KG1 (cell line): Measurements from ENCODE around the gene ACSL1.

ENCODE experiments used
- DNase-seq: peaks from one replicate; lab custom pipeline; 2025; lab: John Stamatoyannopoulos, UW

ACSL1 gene

DNA sequence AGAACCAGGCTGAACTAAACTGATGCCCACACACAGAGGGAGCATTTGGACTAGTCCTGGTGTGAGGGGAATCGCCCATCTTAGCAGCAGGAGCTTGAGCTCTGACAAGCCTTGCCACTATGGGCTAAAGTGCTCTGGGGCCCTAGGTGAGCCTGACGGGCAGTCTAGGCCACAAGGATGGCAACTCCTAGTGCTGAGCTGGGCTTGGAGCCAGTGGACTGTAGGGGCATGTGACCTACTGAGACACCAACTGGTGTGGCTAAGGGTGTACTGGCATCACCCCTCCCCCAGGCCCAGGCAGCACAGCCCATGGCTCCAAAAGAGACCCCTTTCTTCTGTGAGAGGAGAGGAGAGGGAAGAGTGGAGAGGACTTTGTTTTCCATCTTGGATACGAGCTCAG is 106.4 kb downstream of the ACSL1 start:
- DNase-seq, result no peak

DNA sequence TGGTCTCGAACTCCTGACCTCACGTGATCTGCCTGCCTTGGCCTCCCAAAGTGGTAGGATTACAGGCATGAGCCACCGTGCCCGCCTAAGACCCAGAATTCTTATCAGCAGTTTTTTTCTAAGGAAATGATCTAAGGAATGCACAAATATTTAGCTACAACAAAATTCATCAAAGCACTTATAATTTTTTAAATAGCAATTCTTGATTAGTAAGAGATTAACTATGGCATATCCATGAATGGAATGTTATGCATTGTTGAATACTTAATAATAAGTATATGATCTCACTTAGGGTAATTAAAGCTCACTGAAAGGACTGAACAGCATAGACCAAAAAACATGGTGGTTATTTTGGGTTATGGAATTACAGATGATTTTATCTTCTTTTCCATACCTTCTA is 110.2 kb downstream of the ACSL1 start:
- no peak for DNase-seq

DNA sequence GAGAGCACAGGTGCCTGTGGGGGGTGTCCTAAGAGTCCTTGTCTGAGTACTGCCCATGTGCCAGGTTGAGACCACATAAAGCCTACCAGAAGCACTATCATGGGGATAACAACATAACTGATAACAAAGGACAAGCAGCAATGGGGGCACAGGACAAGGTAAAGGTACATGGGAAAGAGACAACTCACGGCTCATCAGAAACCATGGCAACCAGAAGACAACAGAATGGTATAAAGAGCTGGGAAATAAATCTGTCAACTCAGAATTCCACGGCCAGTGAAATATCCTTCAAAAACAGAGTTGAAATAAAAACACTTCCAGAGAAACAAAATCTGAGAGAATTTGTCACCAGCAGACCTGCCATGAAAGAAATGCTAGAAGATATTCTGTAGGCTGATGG is 111.9 kb downstream of the ACSL1 start:
- no peak for DNase-seq

DNA sequence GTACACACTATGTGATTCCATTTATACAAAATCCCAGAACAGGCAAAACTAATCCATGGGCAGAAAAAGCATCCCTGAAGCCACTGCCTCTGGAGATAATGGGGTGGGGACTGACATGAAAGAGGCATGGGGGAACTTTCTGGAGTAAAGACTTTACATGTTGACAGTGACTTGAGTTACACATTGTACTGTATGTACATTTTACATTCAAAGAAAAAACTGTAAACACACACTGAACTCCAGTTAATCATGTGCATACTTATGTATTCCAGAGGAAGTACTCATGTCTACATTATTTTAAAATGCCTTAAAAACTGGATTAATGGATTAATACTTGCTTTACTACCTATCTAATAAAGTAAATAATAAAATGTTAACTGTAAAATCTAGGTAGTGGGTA is 113.4 kb downstream of the ACSL1 start:
- DNase-seq, result no peak

DNA sequence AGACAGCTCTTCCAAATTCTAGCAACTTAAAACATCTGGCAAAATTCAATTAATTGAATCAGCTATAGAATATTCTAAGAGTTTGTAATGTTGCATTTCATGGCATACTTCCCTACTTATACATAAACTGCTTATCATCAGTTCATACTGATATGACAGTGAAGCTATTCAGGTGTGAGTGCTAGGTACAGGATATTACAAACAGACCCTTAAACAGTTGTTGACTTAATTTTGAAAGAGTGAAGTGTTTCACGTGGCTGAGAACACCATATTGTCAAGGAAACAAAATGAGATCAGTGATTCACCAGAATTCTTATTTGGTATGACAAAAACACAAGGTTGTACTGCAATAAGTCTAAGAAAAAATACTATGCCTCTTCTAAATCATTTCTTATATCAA is 119.3 kb downstream of the ACSL1 start:
- no peak for DNase-seq

DNA sequence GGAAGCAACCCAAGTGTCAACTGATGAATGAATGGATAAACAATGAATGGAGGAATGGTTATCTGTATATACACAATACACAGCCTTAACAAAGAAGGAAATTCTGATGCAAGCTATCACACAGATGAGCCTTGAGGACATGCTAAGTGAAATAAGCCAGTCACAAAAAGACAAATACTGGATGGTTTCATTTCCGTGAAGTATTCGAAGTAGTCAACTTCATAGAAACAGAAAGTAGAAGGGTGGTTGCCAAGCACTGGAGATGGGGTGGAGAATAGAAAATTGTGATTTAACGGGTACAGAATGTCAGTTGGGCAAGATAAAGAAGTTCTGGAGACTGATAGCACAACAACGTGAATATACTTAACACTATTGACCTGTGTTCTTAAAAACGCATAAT is 120.1 kb downstream of the ACSL1 start:
- DNase-seq, result no peak
